ENCODE measurements around the gene GRAMD1B.

- TF ChIP-seq CTCF (IDR thresholded peaks at IDR 0.05) = no peak
- TF ChIP-seq POLR2A (IDR thresholded peaks at IDR 0.05) = no peak
- no peak for TF ChIP-seq POLR2AphosphoS5 (IDR thresholded peaks at IDR 0.05)
These were observed 50.3 kb downstream of the GRAMD1B start for GRCh38 chr11:123480290-123480815.

Measured in breast epithelium (tissue), 3 donors.